ENCODE results near the gene CAPN8.

The CAPN8 gene

GRCh38 chr1:223653431-223653830 is 12.1 kb downstream of the CAPN8 start:
- no peak for DNase-seq

- no peak for DNase-seq
Observed at GRCh38 chr1:223653015-223653414, 12.5 kb downstream of the CAPN8 start.

GRCh38 chr1:223652436-223652941 is 13.0 kb downstream of the CAPN8 start:
- DNase-seq, result no peak

- no peak for DNase-seq
Observed at GRCh38 chr1:223651291-223651991, 14.1 kb downstream of the CAPN8 start.

- DNase-seq, result no peak
Observed at GRCh38 chr1:223650465-223650864, 15.0 kb downstream of the CAPN8 start.

GRCh38 chr1:223649222-223649621 is 16.3 kb downstream of the CAPN8 start:
- no peak for DNase-seq

GRCh38 chr1:223647249-223647648 is 18.3 kb downstream of the CAPN8 start:
- no peak for DNase-seq

- DNase-seq, result no peak
Observed at GRCh38 chr1:223645903-223646302, 19.6 kb downstream of the CAPN8 start.

GRCh38 chr1:223642237-223642636 is 23.3 kb downstream of the CAPN8 start:
- no peak for DNase-seq

- no peak for DNase-seq
Observed at GRCh38 chr1:223641523-223642039, 23.9 kb downstream of the CAPN8 start.

GRCh38 chr1:223639331-223639749 is 26.2 kb downstream of the CAPN8 start:
- DNase-seq, result no peak

GRCh38 chr1:223635236-223635635 is 30.3 kb downstream of the CAPN8 start:
- no peak for DNase-seq

GRCh38 chr1:223634423-223634822 is 31.1 kb downstream of the CAPN8 start:
- no peak for DNase-seq

GRCh38 chr1:223631956-223632355 is 33.5 kb downstream of the CAPN8 start:
- DNase-seq, result no peak

- DNase-seq, result no peak
Observed at GRCh38 chr1:223631473-223631872, 34.0 kb downstream of the CAPN8 start.

- DNase-seq, result no peak
Observed at GRCh38 chr1:223629126-223629457, 36.4 kb downstream of the CAPN8 start.

GRCh38 chr1:223628233-223629125 is 37.0 kb downstream of the CAPN8 start:
- DNase-seq, result peak; percentile 80

- no peak for DNase-seq
Observed at GRCh38 chr1:223622132-223622842, 43.2 kb downstream of the CAPN8 start.

GRCh38 chr1:223621312-223621734 is 44.2 kb downstream of the CAPN8 start:
- DNase-seq, result no peak

- no peak for DNase-seq
Observed at GRCh38 chr1:223620297-223620897, 45.1 kb downstream of the CAPN8 start.

- DNase-seq, result no peak
Observed at GRCh38 chr1:223618680-223619079, 46.8 kb downstream of the CAPN8 start.

- DNase-seq, result no peak
Observed at GRCh38 chr1:223617323-223618070, 48.0 kb downstream of the CAPN8 start.
